GM23248 (cell line): ENCODE results near the gene MEGF11. TPM values are rescaled to one million over a fixed set of nuclear protein-coding genes. Genes with fewer than 3 reads are reported as not detected.

Experiments used
- DNase-seq: peaks from one replicate; pipeline ENCODE4 v3.0.0-alpha.2; 2015
- H2AFZ ChIP-seq: fragments of 200-600 bp; sonication (generic); 2 replicates; pipeline ENCODE4 v1.6.1; 2016; ENCODE audit warnings: antibody characterized with exemption
- H3F3A ChIP-seq: fragments of 200-600 bp; sonication (generic); 2 replicates; pipeline ENCODE4 v1.6.1; 2016; ENCODE audit warnings: mild to moderate bottlenecking, antibody characterized with exemption, mixed run types; ENCODE audit not compliant: insufficient read depth
- H3K27ac ChIP-seq: fragments of 200-600 bp; sonication (generic); 2 replicates; pipeline ENCODE4 v1.5.1; 2016; ENCODE audit warnings: mild to moderate bottlenecking
- H3K27me3 ChIP-seq: fragments of 200-600 bp; sonication (generic); replicated peaks from 2 replicates; pipeline ENCODE4 v1.6.1; 2016; ENCODE audit warnings: mild to moderate bottlenecking; ENCODE audit not compliant: insufficient read depth
- H3K36me3 ChIP-seq: fragments of 200-600 bp; sonication (generic); 2 replicates; pipeline ENCODE4 v1.6.1; 2016; ENCODE audit warnings: low read depth, mild to moderate bottlenecking
- H3K4me1 ChIP-seq: fragments of 200-600 bp; sonication (generic); 2 replicates; pipeline ENCODE4 v1.6.1; 2016; ENCODE audit warnings: mild to moderate bottlenecking; ENCODE audit not compliant: insufficient read depth
- H3K4me2 ChIP-seq: fragments of 200-600 bp; sonication (generic); one replicate; pipeline ENCODE4 v1.6.1; 2016; ENCODE audit warnings: mild to moderate bottlenecking; ENCODE audit not compliant: unreplicated experiment
- H3K4me3 ChIP-seq: fragments of 200-600 bp; sonication (generic); 2 replicates; pipeline ENCODE4 v1.5.1; 2016; ENCODE audit warnings: mild to moderate bottlenecking
- H3K79me2 ChIP-seq: fragments of 200-600 bp; sonication (generic); 2 replicates; pipeline ENCODE4 v1.6.1; 2016; ENCODE audit warnings: mild to moderate bottlenecking; ENCODE audit not compliant: insufficient read depth
- H3K9ac ChIP-seq: fragments of 200-600 bp; sonication (generic); 2 replicates; pipeline ENCODE4 v1.6.1; 2016; ENCODE audit warnings: mild to moderate bottlenecking
- H3K9me2 ChIP-seq: fragments of 200-600 bp; sonication (generic); 2 replicates; pipeline ENCODE4 v1.6.1; 2016; ENCODE audit warnings: mixed run types, mild to moderate bottlenecking, moderate library complexity; ENCODE audit not compliant: insufficient read depth
- H3K9me3 ChIP-seq: fragments of 200-600 bp; sonication (generic); one replicate; pipeline ENCODE4 v1.6.1; 2017; ENCODE audit warnings: low read depth
- H4K20me1 ChIP-seq: fragments of 200-600 bp; sonication (generic); 2 replicates; pipeline ENCODE4 v1.6.0; 2016; ENCODE audit not compliant: insufficient read depth
- EZH2 ChIP-seq: fragments of 200-600 bp; sonication (generic); IDR thresholded peaks from 2 replicates; pipeline ENCODE4 v1.6.1; 2018; ENCODE audit warnings: antibody characterized with exemption, mild to moderate bottlenecking; ENCODE audit not compliant: insufficient read depth, poor library complexity, severe bottlenecking
- EZH2phosphoT487 ChIP-seq: fragments of 200-600 bp; sonication (generic); IDR thresholded peaks from 2 replicates; pipeline ENCODE4 v1.6.1; 2018; ENCODE audit warnings: antibody characterized with exemption, moderate library complexity, mild to moderate bottlenecking, low read depth; ENCODE audit not compliant: insufficient read depth
- WGBS, 2 experiments: methylation state at CpG; one replicate each; pipeline ENCODE4 v1.1.6; 2015 to 2017; ENCODE audit warnings: low lambda C conversion rate in 2 of 2, low coverage in 1 of 2; ENCODE audit errors: missing lambda C conversion rate in 2 of 2; 5-methylcytosine and 5-hydroxymethylcytosine counted together
- in situ Hi-C: fragments of 300-500 bp; cut with MboI; formaldehyde crosslinking; loops from 2 replicates; pipeline ENCODE4 v1.15.0; 2020
- polyA plus RNA-seq: library from polyadenylated mRNA; unstranded; fragments of >200 nt; fragmentation: Nextera tagmentation; extraction: Ambion mirVana; gene quantifications from 2 replicates; pipeline ENCODE4 v1.2.1, GENCODE V29; 2016
- total RNA-seq: library from RNA; depleted of rRNA; stranded (reverse); fragments of >200 nt; shearing (Covaris generic); gene quantifications from 2 replicates; pipeline ENCODE4 v1.2.3, GENCODE V29; 2014

The MEGF11 gene
- total and polyA plus RNA-seq, 2 experiments from 2014 or later = 0.14 TPM; not detected in 1

DNA sequence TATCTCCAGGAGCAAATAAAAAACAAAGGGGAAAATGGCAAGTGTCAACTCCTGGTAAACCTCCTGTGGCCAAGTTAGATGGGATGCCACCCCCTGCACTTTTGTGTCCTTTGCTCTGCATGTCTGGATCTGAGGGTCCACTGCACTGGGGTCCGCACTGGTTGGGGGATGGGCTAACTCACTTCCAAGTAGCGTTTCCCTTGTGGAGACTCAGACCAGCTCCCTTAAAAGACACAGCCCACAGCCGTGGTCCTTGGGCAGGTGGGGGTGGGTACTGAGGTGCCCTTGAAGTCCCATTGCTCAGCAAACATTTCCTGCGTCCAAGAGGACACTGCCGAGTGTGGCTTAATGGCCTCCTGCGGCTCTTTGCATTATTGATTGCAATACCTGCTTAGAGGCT, 188.2 kb downstream of the MEGF11 start:
- H3K36me3 ChIP-seq = no peaks in the 10 kb centered on the region
- H3K9me2 ChIP-seq = no peaks in the 10 kb centered on the region
- in situ Hi-C loops = no loop called here
- H2AFZ ChIP-seq = no peak overlapping the region
- no peaks in the 10 kb centered on the region for H3K79me2 ChIP-seq
- DNase-seq = no peak
- WGBS, 2 experiments = 51 to 52% methylated on average over 6 of the region's 6 CpGs
- H3K4me1 ChIP-seq = no peaks in the 10 kb centered on the region
- H3K27ac ChIP-seq = no peak overlapping the region
- H3K27me3 ChIP-seq = peaks cover 4% of the 10 kb centered on the region; the same call in 1 of the 2 replicates
- no peak overlapping the region for H3K4me2 ChIP-seq
- H3K9me3 ChIP-seq = no peaks in the 10 kb centered on the region
- H3F3A ChIP-seq = no peaks in the 10 kb centered on the region
- H4K20me1 ChIP-seq = no peaks in the 10 kb centered on the region
- no peak overlapping the region for H3K4me3 ChIP-seq
- no peak overlapping the region for H3K9ac ChIP-seq
- TF ChIP-seq EZH2phosphoT487 (no peak), EZH2 (no peak)

DNA sequence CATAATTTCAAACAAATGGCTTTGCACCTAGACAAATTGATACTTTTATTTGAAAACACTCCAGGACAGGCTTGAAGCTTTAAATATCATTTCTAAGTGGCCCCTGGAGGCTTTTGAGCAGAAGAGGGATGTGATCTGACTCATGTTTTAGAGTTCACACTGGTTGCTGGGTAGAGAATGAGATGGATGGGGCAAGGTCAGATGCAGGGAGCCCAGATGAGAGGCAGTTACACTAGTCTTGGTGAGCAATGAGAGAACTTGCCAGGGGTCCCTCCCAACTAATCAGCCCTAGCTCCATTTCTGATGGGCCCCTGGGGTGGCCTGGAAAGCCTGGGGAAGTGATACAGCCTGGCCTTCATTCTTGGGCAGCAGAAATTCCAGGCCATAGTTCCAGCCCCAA, 190.4 kb downstream of the MEGF11 start:
- no peak for DNase-seq
- no peaks in the 10 kb centered on the region for H3K4me1 ChIP-seq
- H4K20me1 ChIP-seq = no peaks in the 10 kb centered on the region
- H3K4me3 ChIP-seq = no peak overlapping the region
- no peaks in the 10 kb centered on the region for H3K79me2 ChIP-seq
- H3K4me2 ChIP-seq = no peak overlapping the region
- no peak overlapping the region for H2AFZ ChIP-seq
- TF ChIP-seq EZH2 (no peak), EZH2phosphoT487 (no peak)
- H3F3A ChIP-seq = no peaks in the 10 kb centered on the region
- in situ Hi-C loops = no loop called here
- H3K36me3 ChIP-seq = no peaks in the 10 kb centered on the region
- H3K9ac ChIP-seq = no peak overlapping the region
- peaks cover 19% of the 10 kb centered on the region for H3K27me3 ChIP-seq
- H3K27ac ChIP-seq = no peak overlapping the region
- no peaks in the 10 kb centered on the region for H3K9me2 ChIP-seq
- H3K9me3 ChIP-seq = no peaks in the 10 kb centered on the region

DNA sequence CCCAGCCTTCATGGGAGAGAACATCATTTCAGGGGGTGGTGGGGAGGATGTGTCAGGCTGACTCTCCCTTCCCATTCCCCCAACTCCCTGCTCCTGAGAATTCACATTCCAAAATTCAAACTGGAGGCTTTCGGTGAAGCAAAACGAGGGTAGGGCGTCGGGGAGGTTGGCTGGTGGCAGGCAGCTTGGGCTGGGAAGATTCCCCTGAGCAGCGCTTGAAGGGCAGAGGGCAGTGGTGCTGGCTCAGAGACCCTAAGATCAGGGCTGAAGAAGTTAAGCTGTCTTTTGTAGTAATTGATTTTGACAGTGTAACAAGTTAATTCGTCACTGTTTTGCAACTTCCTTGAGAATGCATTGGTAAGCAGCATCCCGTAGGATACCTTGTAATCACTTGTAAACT, 196.5 kb downstream of the MEGF11 start:
- no peaks in the 10 kb centered on the region for H3K36me3 ChIP-seq
- no peak overlapping the region for H3K4me2 ChIP-seq
- H3F3A ChIP-seq = no peaks in the 10 kb centered on the region
- no peak overlapping the region for H3K9ac ChIP-seq
- H4K20me1 ChIP-seq = no peaks in the 10 kb centered on the region
- H2AFZ ChIP-seq = no peak overlapping the region
- in situ Hi-C loops = no loop called here
- no peaks in the 10 kb centered on the region for H3K79me2 ChIP-seq
- H3K9me3 ChIP-seq = no peaks in the 10 kb centered on the region
- H3K9me2 ChIP-seq = no peaks in the 10 kb centered on the region
- H3K27ac ChIP-seq = no peak overlapping the region
- no peak overlapping the region for H3K4me3 ChIP-seq
- DNase-seq = no peak
- TF ChIP-seq EZH2 = no peak
- TF ChIP-seq EZH2phosphoT487 = no peak
- H3K27me3 ChIP-seq = peaks cover 57% of the 10 kb centered on the region
- no peaks in the 10 kb centered on the region for H3K4me1 ChIP-seq
- 25 to 33% methylated on average over 7 of the region's 7 CpGs for WGBS, 2 experiments

DNA sequence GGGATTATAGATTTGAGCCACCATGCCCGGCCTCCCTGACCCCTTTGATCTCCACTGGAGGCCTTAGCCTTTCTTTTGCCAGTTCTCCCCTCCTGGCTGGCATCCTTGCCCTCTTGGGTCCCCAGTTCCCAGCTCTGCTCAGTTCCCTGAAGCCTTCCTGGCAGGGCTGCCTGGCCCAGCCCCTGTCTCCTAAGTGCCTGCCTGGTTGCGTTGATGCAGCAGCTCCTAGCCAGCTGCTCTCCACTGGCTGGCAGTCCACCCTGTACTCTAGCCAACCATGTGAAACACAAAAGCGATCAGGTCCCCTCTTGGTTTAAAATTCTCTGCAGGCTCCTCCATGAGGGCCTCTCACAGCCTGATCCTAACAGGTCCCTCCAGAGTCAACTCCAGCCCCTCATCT, 199.6 kb downstream of the MEGF11 start:
- H3K9me2 ChIP-seq = no peaks in the 10 kb centered on the region
- no peaks in the 10 kb centered on the region for H3F3A ChIP-seq
- no peak overlapping the region for H3K4me2 ChIP-seq
- H3K4me3 ChIP-seq = no peak overlapping the region
- no peak for TF ChIP-seq EZH2
- no peak for TF ChIP-seq EZH2phosphoT487
- no peaks in the 10 kb centered on the region for H3K4me1 ChIP-seq
- H3K9ac ChIP-seq = no peak overlapping the region
- WGBS, 2 experiments = 24 to 37% methylated on average over 3 of the region's 3 CpGs
- H4K20me1 ChIP-seq = no peaks in the 10 kb centered on the region
- no peaks in the 10 kb centered on the region for H3K9me3 ChIP-seq
- no peaks in the 10 kb centered on the region for H3K36me3 ChIP-seq
- in situ Hi-C loops = no loop called here
- no peak overlapping the region for H3K27ac ChIP-seq
- H2AFZ ChIP-seq = no peak overlapping the region
- DNase-seq = no peak
- H3K79me2 ChIP-seq = no peaks in the 10 kb centered on the region
- H3K27me3 ChIP-seq = peaks cover 64% of the 10 kb centered on the region

DNA sequence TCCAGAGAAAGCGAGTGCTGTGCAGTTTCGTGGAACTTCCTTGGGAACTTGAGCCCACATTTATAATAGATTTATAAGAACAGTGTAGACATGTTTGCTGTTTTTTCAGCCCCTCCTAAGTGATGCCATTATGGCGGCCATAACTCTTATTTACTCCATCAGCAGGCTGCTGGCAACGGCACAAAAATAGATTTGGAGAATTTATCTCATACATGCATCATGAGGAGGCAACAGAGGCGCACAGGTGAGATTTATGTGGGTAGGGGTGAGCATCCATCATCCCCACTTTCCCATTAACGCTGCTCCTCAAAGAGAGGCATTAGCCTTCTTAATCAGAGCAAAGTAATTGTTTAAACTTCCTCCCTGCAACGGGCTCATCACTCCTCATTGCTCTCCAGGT, 201.7 kb downstream of the MEGF11 start:
- Histone ChIP-seq H3K9me3 (no peaks in the 10 kb centered on the region), H3K27ac (no peak overlapping the region), H3K4me2 (no peak overlapping the region), H3K79me2 (no peaks in the 10 kb centered on the region), H3K4me1 (no peaks in the 10 kb centered on the region), H2AFZ (no peak overlapping the region), H3K9me2 (no peaks in the 10 kb centered on the region), H3K27me3 (peaks cover 48% of the 10 kb centered on the region), H4K20me1 (no peaks in the 10 kb centered on the region), H3F3A (no peaks in the 10 kb centered on the region), H3K4me3 (no peak overlapping the region), H3K36me3 (no peaks in the 10 kb centered on the region), H3K9ac (no peak overlapping the region)
- TF ChIP-seq EZH2phosphoT487 (no peak), EZH2 (no peak)
- no peak for DNase-seq
- WGBS, 2 experiments = 36 to 41% methylated on average over 7 of the region's 7 CpGs
- in situ Hi-C loops = no loop called here
